Natural killer cell (primary cell): ENCODE results near the gene CRYGB. TPM values are rescaled to one million over a fixed set of nuclear protein-coding genes. Genes with fewer than 3 reads are reported as not detected.

Experiments used
- ATAC-seq, 3 donors: fragments of 150-1000 bp in 2 of 3; fragments of 200-7000 bp in 1 of 3; cut with Tn5 transposase; 1 replicate in 1 of 3; 2 replicates in 2 of 3; pipeline ENCODE4 v1.10.0; 2021; ENCODE audit warnings: mild to moderate bottlenecking in 2 of 3, moderate library complexity in 2 of 3
- DNase-seq, 2 donors: peaks; one replicate each; pipeline versions ENCODE4 v3.0.0 to v3.0.0-alpha.2; 2013 to 2021; ENCODE audit warnings: mixed read lengths in 1 of 2
- H3K27ac ChIP-seq: one replicate; pipeline ENCODE4 v1.5.1; 2013; ENCODE audit warnings: mild to moderate bottlenecking, low read length
- H3K27me3 ChIP-seq: one replicate; pipeline ENCODE4 v1.6.1; 2013; ENCODE audit warnings: low read length; ENCODE audit not compliant: control insufficient read depth, insufficient read depth
- H3K36me3 ChIP-seq: one replicate; pipeline ENCODE4 v1.6.1; 2013; ENCODE audit warnings: low read length; ENCODE audit not compliant: control insufficient read depth, insufficient read depth
- H3K4me1 ChIP-seq: one replicate; pipeline ENCODE4 v1.6.1; 2013; ENCODE audit warnings: low read length; ENCODE audit not compliant: control insufficient read depth, insufficient read depth
- H3K4me3 ChIP-seq: one replicate; pipeline ENCODE4 v1.5.1; 2013; ENCODE audit warnings: low read length
- H3K9me3 ChIP-seq: one replicate; pipeline ENCODE4 v1.6.1; 2013; ENCODE audit warnings: low read length; ENCODE audit not compliant: control insufficient read depth, insufficient read depth
- H3K27ac Mint-ChIP-seq, 2 donors: one replicate each; pipeline ENCODE4 v1.8.0; 2022; ENCODE audit warnings: mild to moderate bottlenecking in 2 of 2, mixed read lengths in 2 of 2, moderate library complexity in 1 of 2
- H3K27me3 Mint-ChIP-seq, 2 donors: one replicate each; pipeline ENCODE4 v1.8.0; 2022; ENCODE audit warnings: low read depth in 2 of 2, mixed read lengths in 2 of 2
- H3K36me3 Mint-ChIP-seq: one replicate; pipeline ENCODE4 v1.8.0; 2022; ENCODE audit warnings: mixed read lengths
- H3K4me1 Mint-ChIP-seq, 2 donors: one replicate each; pipeline ENCODE4 v1.8.0; 2022; ENCODE audit warnings: mixed read lengths in 2 of 2
- H3K4me3 Mint-ChIP-seq: one replicate; pipeline ENCODE4 v1.8.0; 2022; ENCODE audit warnings: mild to moderate bottlenecking, moderate library complexity, mixed read lengths
- H3K9me3 Mint-ChIP-seq, 2 donors: one replicate each; pipeline ENCODE4 v1.8.0; 2022; ENCODE audit warnings: mixed read lengths in 2 of 2
- intact Hi-C: fragments of 100-400 bp; cut with micrococcal nuclease; formaldehyde crosslinking; loops from one replicate; pipeline ENCODE4 v1.14.2; 2022
- total RNA-seq, 4 donors: library from RNA; stranded (reverse); fragments of 120-200 nt in 1 of 4; gene quantifications; one replicate each; pipeline versions ENCODE4 v1.2.3 to v1.2.4, GENCODE V29; 2013 to 2022
- TF ChIP-seq, protein P1 (sequence below): fragments of 200-600 bp; IDR thresholded peaks from one replicate; pipeline ENCODE4 v1.8.0; 2022; ENCODE audit warnings: antibody characterized with exemption

Gene CRYGB
- total RNA-seq, 3 donors from 2014 or later (not counting 1 experiment from before 2014, with no cell fraction given), result not detected

- H3K27ac Mint-ChIP-seq, result no peak overlapping the region
- H3K27me3 ChIP-seq, result no peaks in the 10 kb centered on the region
- H3K4me3 ChIP-seq, result no peak overlapping the region
- H3K27me3 Mint-ChIP-seq, result no peaks in the 10 kb centered on the region
- H3K9me3 Mint-ChIP-seq, result no peaks in the 10 kb centered on the region
- H3K4me1 ChIP-seq, result no peaks in the 10 kb centered on the region
- no peaks in the 10 kb centered on the region for H3K36me3 Mint-ChIP-seq
- TF ChIP-seq, protein P1, sequence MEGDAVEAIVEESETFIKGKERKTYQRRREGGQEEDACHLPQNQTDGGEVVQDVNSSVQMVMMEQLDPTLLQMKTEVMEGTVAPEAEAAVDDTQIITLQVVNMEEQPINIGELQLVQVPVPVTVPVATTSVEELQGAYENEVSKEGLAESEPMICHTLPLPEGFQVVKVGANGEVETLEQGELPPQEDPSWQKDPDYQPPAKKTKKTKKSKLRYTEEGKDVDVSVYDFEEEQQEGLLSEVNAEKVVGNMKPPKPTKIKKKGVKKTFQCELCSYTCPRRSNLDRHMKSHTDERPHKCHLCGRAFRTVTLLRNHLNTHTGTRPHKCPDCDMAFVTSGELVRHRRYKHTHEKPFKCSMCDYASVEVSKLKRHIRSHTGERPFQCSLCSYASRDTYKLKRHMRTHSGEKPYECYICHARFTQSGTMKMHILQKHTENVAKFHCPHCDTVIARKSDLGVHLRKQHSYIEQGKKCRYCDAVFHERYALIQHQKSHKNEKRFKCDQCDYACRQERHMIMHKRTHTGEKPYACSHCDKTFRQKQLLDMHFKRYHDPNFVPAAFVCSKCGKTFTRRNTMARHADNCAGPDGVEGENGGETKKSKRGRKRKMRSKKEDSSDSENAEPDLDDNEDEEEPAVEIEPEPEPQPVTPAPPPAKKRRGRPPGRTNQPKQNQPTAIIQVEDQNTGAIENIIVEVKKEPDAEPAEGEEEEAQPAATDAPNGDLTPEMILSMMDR, result no peak
- H3K27ac ChIP-seq, result no peak overlapping the region
- DNase-seq (no peak), ATAC-seq (no peak)
- intact Hi-C loops, result no loop called here
- H3K36me3 ChIP-seq, result no peaks in the 10 kb centered on the region
- no peak overlapping the region for H3K4me3 Mint-ChIP-seq
- no peaks in the 10 kb centered on the region for H3K4me1 Mint-ChIP-seq
- no peaks in the 10 kb centered on the region for H3K9me3 ChIP-seq
Observed at GRCh38 chr2:208093128-208093527, 52.8 kb downstream of the CRYGB start.

Other genes with a start within 250 kb of the CRYGB start
- 10 to 100 TPM; 21.7 to 27.7 (median 26.3) TPM for gene PLEKHM3, start 120.6 kb downstream of the CRYGB start, total RNA-seq
- not detected for gene CRYGD, start 21.6 kb downstream of the CRYGB start, total RNA-seq
- gene CRYGC, start 16.3 kb downstream of the CRYGB start, total RNA-seq, result not detected
- not detected for gene CRYGA, start 17.4 kb upstream of the CRYGB start, total RNA-seq
- gene C2orf80, start 43.9 kb upstream of the CRYGB start, total RNA-seq, result not detected
- 10 to 100 TPM in 2 of 3 donors, 1 to 10 TPM in 1; 6.8 to 15.2 (median 12.2) TPM for gene IDH1, start 108.9 kb upstream of the CRYGB start, total RNA-seq
- gene PIKFYVE, start 120.1 kb upstream of the CRYGB start, total RNA-seq, result 10 to 100 TPM; 38.9 to 48.7 (median 39.2) TPM